Measurements from ENCODE around the gene JUP.
A peak's percentile ranks its signal among the peaks of the same experiment; 100 is the strongest.
"Not testable (repeated sequence)": the region's sequence is repeated elsewhere in the genome, so short reads cannot be mapped to it uniquely, and the experiment has no call there.

The JUP gene

GRCh38 chr17:41785091-41785858 lies 1.2 kb downstream of the JUP start:
- Histone ChIP-seq H3K4me1 (ENCODE audit: control insufficient read depth, insufficient read depth, low read length) (peaks cover 51% of the 10 kb centered on the region), H3K9ac (ENCODE audit: low read length) (peak overlapping the region; percentile 98), H3K9me3 (ENCODE audit: control insufficient read depth, low read length) (no peaks in the 10 kb centered on the region), H3K36me3 (ENCODE audit: control insufficient read depth, insufficient read depth, low read length) (no peaks in the 10 kb centered on the region), H3K27me3 (ENCODE audit: control insufficient read depth, insufficient read depth, low read length) (no peaks in the 10 kb centered on the region), H3K4me3 (ENCODE audit: low read length) (peak overlapping the region; percentile 63)

GRCh38 chr17:41784207-41784744 lies 2.2 kb downstream of the JUP start:
- no peaks in the 10 kb centered on the region for H3K36me3 ChIP-seq (ENCODE audit: control insufficient read depth, insufficient read depth, low read length)
- peaks cover 50% of the 10 kb centered on the region for H3K4me1 ChIP-seq (ENCODE audit: control insufficient read depth, insufficient read depth, low read length)
- H3K4me3 ChIP-seq (ENCODE audit: low read length): peak overlapping the region; percentile 12
- no peaks in the 10 kb centered on the region for H3K27me3 ChIP-seq (ENCODE audit: control insufficient read depth, insufficient read depth, low read length)
- no peaks in the 10 kb centered on the region for H3K9me3 ChIP-seq (ENCODE audit: control insufficient read depth, low read length)
- H3K9ac ChIP-seq (ENCODE audit: low read length): peak overlapping the region; percentile 98

- Histone ChIP-seq H3K36me3 (ENCODE audit: control insufficient read depth, insufficient read depth, low read length) (no peaks in the 10 kb centered on the region), H3K9ac (ENCODE audit: low read length) (peak overlapping the region; percentile 68), H3K9me3 (ENCODE audit: control insufficient read depth, low read length) (no peaks in the 10 kb centered on the region), H3K4me3 (ENCODE audit: low read length) (no peak overlapping the region), H3K4me1 (ENCODE audit: control insufficient read depth, insufficient read depth, low read length) (peaks cover 49% of the 10 kb centered on the region), H3K27me3 (ENCODE audit: control insufficient read depth, insufficient read depth, low read length) (no peaks in the 10 kb centered on the region)
Observed at GRCh38 chr17:41782142-41782541, 4.4 kb downstream of the JUP start.

- H3K27me3 ChIP-seq (ENCODE audit: control insufficient read depth, insufficient read depth, low read length): no peaks in the 10 kb centered on the region
- no peaks in the 10 kb centered on the region for H3K9me3 ChIP-seq (ENCODE audit: control insufficient read depth, low read length)
- H3K36me3 ChIP-seq (ENCODE audit: control insufficient read depth, insufficient read depth, low read length): no peaks in the 10 kb centered on the region
- H3K4me1 ChIP-seq (ENCODE audit: control insufficient read depth, insufficient read depth, low read length): peaks cover 51% of the 10 kb centered on the region
- H3K4me3 ChIP-seq (ENCODE audit: low read length): no peak overlapping the region
- peak overlapping the region; percentile 68 for H3K9ac ChIP-seq (ENCODE audit: low read length)
Observed at GRCh38 chr17:41781404-41782110, 5.0 kb downstream of the JUP start.

- Histone ChIP-seq H3K36me3 (ENCODE audit: control insufficient read depth, insufficient read depth, low read length) (no peaks in the 10 kb centered on the region), H3K27me3 (ENCODE audit: control insufficient read depth, insufficient read depth, low read length) (no peaks in the 10 kb centered on the region), H3K4me1 (ENCODE audit: control insufficient read depth, insufficient read depth, low read length) (peaks cover 67% of the 10 kb centered on the region), H3K9me3 (ENCODE audit: control insufficient read depth, low read length) (no peaks in the 10 kb centered on the region), H3K4me3 (ENCODE audit: low read length) (no peak overlapping the region), H3K9ac (ENCODE audit: low read length) (no peak overlapping the region)
Observed at GRCh38 chr17:41779954-41780353, 6.6 kb downstream of the JUP start.

GRCh38 chr17:41777574-41778188 lies 8.8 kb downstream of the JUP start:
- Histone ChIP-seq H3K27me3 (ENCODE audit: control insufficient read depth, insufficient read depth, low read length) (no peaks in the 10 kb centered on the region), H3K4me3 (ENCODE audit: low read length) (peak overlapping the region; percentile 4), H3K36me3 (ENCODE audit: control insufficient read depth, insufficient read depth, low read length) (no peaks in the 10 kb centered on the region), H3K4me1 (ENCODE audit: control insufficient read depth, insufficient read depth, low read length) (peaks cover 72% of the 10 kb centered on the region), H3K9me3 (ENCODE audit: control insufficient read depth, low read length) (no peaks in the 10 kb centered on the region), H3K9ac (ENCODE audit: low read length) (peak overlapping the region; percentile 54)

GRCh38 chr17:41777157-41777573 lies 9.3 kb downstream of the JUP start:
- H3K4me3 ChIP-seq (ENCODE audit: low read length): peak overlapping the region; percentile 4
- no peaks in the 10 kb centered on the region for H3K36me3 ChIP-seq (ENCODE audit: control insufficient read depth, insufficient read depth, low read length)
- no peaks in the 10 kb centered on the region for H3K27me3 ChIP-seq (ENCODE audit: control insufficient read depth, insufficient read depth, low read length)
- H3K9me3 ChIP-seq (ENCODE audit: control insufficient read depth, low read length): no peaks in the 10 kb centered on the region
- H3K4me1 ChIP-seq (ENCODE audit: control insufficient read depth, insufficient read depth, low read length): peaks cover 72% of the 10 kb centered on the region
- H3K9ac ChIP-seq (ENCODE audit: low read length): peak overlapping the region; percentile 54

GRCh38 chr17:41776262-41776900 lies 10.1 kb downstream of the JUP start:
- H3K36me3 ChIP-seq (ENCODE audit: control insufficient read depth, insufficient read depth, low read length); H3K4me3 ChIP-seq (ENCODE audit: low read length); H3K27me3 ChIP-seq (ENCODE audit: control insufficient read depth, insufficient read depth, low read length); H3K9me3 ChIP-seq (ENCODE audit: control insufficient read depth, low read length): not testable (repeated sequence)
- Histone ChIP-seq H3K4me1 (ENCODE audit: control insufficient read depth, insufficient read depth, low read length) (peaks cover 72% of the 10 kb centered on the region), H3K9ac (ENCODE audit: low read length) (peak overlapping the region; percentile 65)

- H3K36me3 ChIP-seq (ENCODE audit: control insufficient read depth, insufficient read depth, low read length): peaks cover 11% of the 10 kb centered on the region
- H3K4me1 ChIP-seq (ENCODE audit: control insufficient read depth, insufficient read depth, low read length): peaks cover 73% of the 10 kb centered on the region
- H3K9me3 ChIP-seq (ENCODE audit: control insufficient read depth, low read length): no peaks in the 10 kb centered on the region
- no peaks in the 10 kb centered on the region for H3K27me3 ChIP-seq (ENCODE audit: control insufficient read depth, insufficient read depth, low read length)
- H3K9ac ChIP-seq (ENCODE audit: low read length): peak overlapping the region; percentile 65
- no peak overlapping the region for H3K4me3 ChIP-seq (ENCODE audit: low read length)
Observed at GRCh38 chr17:41775394-41776226, 10.9 kb downstream of the JUP start.

- Histone ChIP-seq H3K4me3 (ENCODE audit: low read length) (no peak overlapping the region), H3K9me3 (ENCODE audit: control insufficient read depth, low read length) (no peaks in the 10 kb centered on the region), H3K4me1 (ENCODE audit: control insufficient read depth, insufficient read depth, low read length) (peaks cover 73% of the 10 kb centered on the region), H3K36me3 (ENCODE audit: control insufficient read depth, insufficient read depth, low read length) (peaks cover 18% of the 10 kb centered on the region), H3K9ac (ENCODE audit: low read length) (peak overlapping the region; percentile 67), H3K27me3 (ENCODE audit: control insufficient read depth, insufficient read depth, low read length) (no peaks in the 10 kb centered on the region)
Observed at GRCh38 chr17:41773731-41774193, 12.7 kb downstream of the JUP start.

GRCh38 chr17:41773190-41773588 lies 13.3 kb downstream of the JUP start:
- H3K9ac ChIP-seq (ENCODE audit: low read length): peak overlapping the region; percentile 67
- peaks cover 72% of the 10 kb centered on the region for H3K4me1 ChIP-seq (ENCODE audit: control insufficient read depth, insufficient read depth, low read length)
- peaks cover 23% of the 10 kb centered on the region for H3K36me3 ChIP-seq (ENCODE audit: control insufficient read depth, insufficient read depth, low read length)

More at GRCh38 chr17:41773190-41773588, 13.3 kb downstream of the JUP start:
- H3K4me3 ChIP-seq (ENCODE audit: low read length): peak overlapping the region; percentile 27
- no peaks in the 10 kb centered on the region for H3K27me3 ChIP-seq (ENCODE audit: control insufficient read depth, insufficient read depth, low read length)
- H3K9me3 ChIP-seq (ENCODE audit: control insufficient read depth, low read length): no peaks in the 10 kb centered on the region
